Spleen (tissue), 11 donors: ENCODE measurements around the gene TRAM2. TPM values are rescaled to one million over a fixed set of nuclear protein-coding genes. Genes with fewer than 3 reads are reported as not detected.
"Not testable (repeated sequence)": the region's sequence is repeated elsewhere in the genome, so short reads cannot be mapped to it uniquely, and the experiment has no call there.

Source experiments
- DNase-seq: peaks from one replicate; pipeline ENCODE4 v3.0.0-alpha.2; 2020
- H3K27ac ChIP-seq, 8 donors: fragments of 200-600 bp; sonication (generic) in 7 of 8; 1 replicate in 4 of 8; 2 replicates in 4 of 8; pipeline versions ENCODE4 v1.5.0 to v1.8.0; 2016 to 2021; ENCODE audit warnings: inconsistent platforms in 4 of 8, mild to moderate bottlenecking in 4 of 8, moderate library complexity in 1 of 8
- H3K27me3 ChIP-seq, 7 donors: fragments of 200-600 bp; sonication (generic) in 6 of 7; replicated peaks in 1 of 7; 1 replicate in 4 of 7; 2 replicates in 3 of 7; pipeline versions ENCODE4 v1.5.0 to v1.8.0; 2016 to 2021; ENCODE audit warnings: inconsistent platforms in 3 of 7, mild to moderate bottlenecking in 1 of 7
- H3K36me3 ChIP-seq, 6 donors: fragments of 200-600 bp; sonication (generic) in 5 of 6; 1 replicate in 4 of 6; 2 replicates in 2 of 6; pipeline versions ENCODE4 v1.5.0 to v1.8.0; 2016 to 2021; ENCODE audit warnings: inconsistent platforms in 2 of 6
- H3K4me1 ChIP-seq, 6 donors: fragments of 200-600 bp; sonication (generic) in 5 of 6; 1 replicate in 3 of 6; 2 replicates in 3 of 6; pipeline versions ENCODE4 v1.5.0 to v1.8.0; 2016 to 2021; ENCODE audit warnings: inconsistent platforms in 3 of 6
- H3K4me3 ChIP-seq, 8 donors: fragments of 200-600 bp; sonication (generic) in 7 of 8; 1 replicate in 4 of 8; 2 replicates in 4 of 8; pipeline versions ENCODE4 v1.5.0 to v1.8.0; 2016 to 2021; ENCODE audit warnings: inconsistent platforms in 4 of 8, mild to moderate bottlenecking in 4 of 8, moderate library complexity in 2 of 8
- H3K9me3 ChIP-seq, 8 donors: fragments of 200-600 bp; sonication (generic) in 7 of 8; 1 replicate in 4 of 8; 2 replicates in 4 of 8; pipeline versions ENCODE4 v1.5.0 to v1.8.0; 2016 to 2021; ENCODE audit warnings: inconsistent platforms in 4 of 8
- POLR2A ChIP-seq, 3 donors: fragments of 450-650 bp; IDR thresholded peaks; one replicate each; pipeline ENCODE4 v1.5.1; 2017; ENCODE audit warnings: antibody characterized with exemption in 3 of 3, mild to moderate bottlenecking in 1 of 3
- POLR2AphosphoS5 ChIP-seq, 3 donors: sonication (generic); formaldehyde crosslinking; IDR thresholded peaks; one replicate each; pipeline ENCODE4 v1.5.1; 2017; ENCODE audit warnings: antibody characterized with exemption in 3 of 3
- WGBS, 5 donors: extraction: QIAGEN DNeasy Blood & Tissue Kit in 3 of 5; methylation state at CpG; one replicate each; pipeline versions ENCODE4 v1.1.5 to v1.1.7; 2013 to 2018; 5-methylcytosine and 5-hydroxymethylcytosine counted together
- intact Hi-C: fragments of 100-400 bp; cut with DNase I; formaldehyde crosslinking; loops from one replicate; pipeline ENCODE4 v1.15.0; 2023; ENCODE audit warnings: low total_unique reads
- polyA plus RNA-seq, 3 donors: library from polyadenylated mRNA; stranded (reverse); fragments of 200-250 nt; gene quantifications; one replicate each; pipeline ENCODE4 v1.2.1, GENCODE V29; 2013
- total RNA-seq, 7 donors: library from RNA; depleted of rRNA in 3 of 7; stranded (reverse); fragments of >200 nt in 3 of 7; fragmentation: NEBNext Ultra II Directional in 4 of 7; extraction: Animal tissue kit (Norgen Biotek cat#: 25700) in 4 of 7; gene quantifications; one replicate each; pipeline versions ENCODE4 v1.1.0 to v1.2.1, GENCODE V29; 2016 to 2021
- TF ChIP-seq, protein P1 (sequence below), 11 experiments: fragments of 200-600 bp in 7 of 11; fragments of 450-650 bp in 4 of 11; sonication (generic) in 4 of 11; IDR thresholded peaks in 8 of 11; conservative IDR thresholded peaks in 3 of 11; 1 replicate in 7 of 11; 2 replicates in 4 of 11; pipeline versions ENCODE4 v1.4.0 to v1.8.0; 2016 to 2021; ENCODE audit warnings: antibody characterized with exemption in 11 of 11, inconsistent platforms in 4 of 11, mild to moderate bottlenecking in 1 of 11
- donor health status: healthy with polysubstance abuse.
- donor health status: DM: no; HTN: no; CAD: no; lungs with moderate emphysema.
- donor health status: DM: no; HTN: no; CAD: no.
- donor health status: Bipolar disorder and iron deficiency.
- donor health status: healthy.
- donor health status: DM: no; HTN: no; CAD: no.
- donor health status: DM: yes; HTN: yes; CAD: no.

Gene TRAM2
- total and polyA plus RNA-seq, 10 donors: 1.8 to 47.7 (median 32.3) TPM

GRCh38 chr6:52475307-52475706 is 101.6 kb downstream of the TRAM2 start:
- intact Hi-C loops: no loop called here
- DNase-seq: no peak
- TF ChIP-seq, protein P1, sequence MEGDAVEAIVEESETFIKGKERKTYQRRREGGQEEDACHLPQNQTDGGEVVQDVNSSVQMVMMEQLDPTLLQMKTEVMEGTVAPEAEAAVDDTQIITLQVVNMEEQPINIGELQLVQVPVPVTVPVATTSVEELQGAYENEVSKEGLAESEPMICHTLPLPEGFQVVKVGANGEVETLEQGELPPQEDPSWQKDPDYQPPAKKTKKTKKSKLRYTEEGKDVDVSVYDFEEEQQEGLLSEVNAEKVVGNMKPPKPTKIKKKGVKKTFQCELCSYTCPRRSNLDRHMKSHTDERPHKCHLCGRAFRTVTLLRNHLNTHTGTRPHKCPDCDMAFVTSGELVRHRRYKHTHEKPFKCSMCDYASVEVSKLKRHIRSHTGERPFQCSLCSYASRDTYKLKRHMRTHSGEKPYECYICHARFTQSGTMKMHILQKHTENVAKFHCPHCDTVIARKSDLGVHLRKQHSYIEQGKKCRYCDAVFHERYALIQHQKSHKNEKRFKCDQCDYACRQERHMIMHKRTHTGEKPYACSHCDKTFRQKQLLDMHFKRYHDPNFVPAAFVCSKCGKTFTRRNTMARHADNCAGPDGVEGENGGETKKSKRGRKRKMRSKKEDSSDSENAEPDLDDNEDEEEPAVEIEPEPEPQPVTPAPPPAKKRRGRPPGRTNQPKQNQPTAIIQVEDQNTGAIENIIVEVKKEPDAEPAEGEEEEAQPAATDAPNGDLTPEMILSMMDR (IDR thresholded peaks at IDR 0.05 in 8 of 11, conservative IDR thresholded peaks at IDR 0.05 in 3 of 11): no peak
- TF ChIP-seq POLR2A (IDR thresholded peaks at IDR 0.05): no peak
- TF ChIP-seq POLR2AphosphoS5 (IDR thresholded peaks at IDR 0.05): no peak

DNA sequence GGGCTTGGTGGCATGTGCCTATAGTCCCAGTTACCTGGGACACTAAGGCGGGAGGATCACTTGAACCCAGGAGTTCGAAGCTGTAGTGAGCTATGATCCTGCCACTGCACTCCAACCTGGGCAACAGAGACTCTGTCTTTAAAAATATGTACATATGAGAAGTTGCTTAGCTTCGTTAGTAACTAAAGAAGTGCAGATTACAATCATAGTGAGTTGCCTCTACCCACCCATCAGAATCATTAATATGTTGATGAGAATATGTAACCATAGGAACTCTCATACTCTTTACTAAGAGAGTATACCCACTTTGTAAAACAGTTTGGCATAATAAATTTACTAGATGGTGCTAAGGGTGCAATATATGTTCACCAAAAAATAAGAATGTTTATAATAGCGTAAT is 102.7 kb downstream of the TRAM2 start:
- H3K36me3 ChIP-seq: peaks cover 0 to 4% (median 0%) of the 10 kb centered on the region in 6 donors
- DNase-seq: no peak
- no peaks in the 10 kb centered on the region for H3K27me3 ChIP-seq
- no peak for TF ChIP-seq POLR2A (IDR thresholded peaks at IDR 0.05)
- TF ChIP-seq POLR2AphosphoS5 (IDR thresholded peaks at IDR 0.05): no peak
- TF ChIP-seq, protein P1 (IDR thresholded peaks at IDR 0.05 in 8 of 11, conservative IDR thresholded peaks at IDR 0.05 in 3 of 11): no peak
- no peak overlapping the region for H3K27ac ChIP-seq
- no peaks in the 10 kb centered on the region for H3K9me3 ChIP-seq
- 94 to 99% (median 98%) methylated on average over 4 of the region's 4 CpGs for WGBS, 5 donors
- no peaks in the 10 kb centered on the region for H3K4me1 ChIP-seq
- H3K4me3 ChIP-seq: no peak overlapping the region
- intact Hi-C loops: no loop called here

More at GRCh38 chr6:52475307-52475706, 101.6 kb downstream of the TRAM2 start:
- H3K4me3 ChIP-seq: no peak overlapping the region
- 77 to 92% (median 89%) methylated on average over 2 of the region's 2 CpGs for WGBS, 5 donors
- peaks cover 0 to 4% (median 0%) of the 10 kb centered on the region in 6 donors for H3K36me3 ChIP-seq
- H3K27ac ChIP-seq: no peak overlapping the region
- H3K4me1 ChIP-seq: no peaks in the 10 kb centered on the region
- no peaks in the 10 kb centered on the region for H3K27me3 ChIP-seq
- no peaks in the 10 kb centered on the region for H3K9me3 ChIP-seq

- H3K4me3 ChIP-seq, H3K9me3 ChIP-seq, DNase-seq, intact Hi-C loops, H3K27ac ChIP-seq, H3K27me3 ChIP-seq, H3K4me1 ChIP-seq, H3K36me3 ChIP-seq: not testable (repeated sequence)
- WGBS, 5 donors: 83 to 91% (median 89%) methylated on average over 2 of the region's 2 CpGs
Measured at GRCh38 chr6:52461194-52461593, 115.7 kb downstream of the TRAM2 start.

DNA sequence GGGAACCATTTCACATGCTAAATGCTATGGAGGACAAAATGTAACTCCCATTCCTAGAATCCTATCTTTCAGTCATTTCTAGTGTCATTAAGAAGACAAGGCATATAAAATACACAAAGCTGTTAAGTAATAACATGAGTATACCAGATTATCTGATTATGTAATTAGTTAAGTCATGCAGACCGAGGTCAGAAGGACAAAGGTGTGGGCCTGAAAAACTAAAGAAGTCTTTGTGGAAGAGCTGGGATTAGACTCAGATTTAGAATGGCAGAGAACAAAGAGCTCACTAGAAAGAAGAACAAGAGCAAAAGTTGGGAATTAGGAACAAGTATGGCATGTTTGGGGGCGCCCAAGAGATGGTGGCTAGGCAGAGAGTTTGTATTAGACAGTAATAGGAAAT is 119.8 kb downstream of the TRAM2 start:
- DNase-seq: no peak
- no peaks in the 10 kb centered on the region for H3K27me3 ChIP-seq
- no peak overlapping the region for H3K4me3 ChIP-seq
- peaks cover 0 to 24% (median 0%) of the 10 kb centered on the region in 6 donors for H3K36me3 ChIP-seq
- intact Hi-C loops: no loop called here
- 92 to 97% (median 96%) methylated on average over 2 of the region's 2 CpGs for WGBS, 5 donors
- peaks cover 0 to 5% (median 0%) of the 10 kb centered on the region in 8 donors for H3K9me3 ChIP-seq
- no peak overlapping the region for H3K27ac ChIP-seq
- no peaks in the 10 kb centered on the region for H3K4me1 ChIP-seq
- TF ChIP-seq, protein P1 (IDR thresholded peaks at IDR 0.05 in 8 of 11, conservative IDR thresholded peaks at IDR 0.05 in 3 of 11): no peak
- no peak for TF ChIP-seq POLR2A (IDR thresholded peaks at IDR 0.05)
- no peak for TF ChIP-seq POLR2AphosphoS5 (IDR thresholded peaks at IDR 0.05)

DNA sequence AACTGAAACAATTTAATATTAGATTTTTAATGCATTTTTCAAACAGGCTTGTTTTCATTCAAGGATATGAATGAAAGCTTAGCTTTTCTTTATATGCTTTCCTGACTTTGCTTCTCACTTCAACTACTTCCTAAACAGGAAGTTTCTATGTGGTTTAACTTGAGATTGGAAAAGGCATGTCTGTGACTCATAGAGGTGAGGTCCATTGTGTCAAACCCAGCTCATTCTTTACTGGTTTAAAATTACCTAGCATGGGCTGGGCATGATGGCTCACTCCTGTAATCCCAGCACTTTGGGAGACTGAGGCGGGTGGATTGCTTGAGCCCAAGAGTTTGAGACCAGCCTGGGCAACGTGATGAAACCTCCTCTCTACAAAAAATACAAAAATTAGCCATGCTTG is 122.3 kb downstream of the TRAM2 start:
- H3K9me3 ChIP-seq: peaks cover 0 to 22% (median 19%) of the 10 kb centered on the region in 8 donors
- peaks cover 0 to 31% (median 0%) of the 10 kb centered on the region in 6 donors for H3K36me3 ChIP-seq
- no peak for DNase-seq
- H3K27ac ChIP-seq: no peak overlapping the region
- intact Hi-C loops: no loop called here
- no peaks in the 10 kb centered on the region for H3K27me3 ChIP-seq
- H3K4me1 ChIP-seq: no peaks in the 10 kb centered on the region
- 73 to 96% (median 77%) methylated on average over 2 of the region's 2 CpGs for WGBS, 5 donors
- TF ChIP-seq, protein P1 (IDR thresholded peaks at IDR 0.05 in 8 of 11, conservative IDR thresholded peaks at IDR 0.05 in 3 of 11): no peak
- TF ChIP-seq POLR2A (IDR thresholded peaks at IDR 0.05): no peak
- no peak for TF ChIP-seq POLR2AphosphoS5 (IDR thresholded peaks at IDR 0.05)
- H3K4me3 ChIP-seq: no peak overlapping the region
